Keratinocyte (primary cell): ENCODE data around the gene GALR3.

Experiments used
- CTCF ChIP-seq, 3 experiments: IDR thresholded peaks in 1 of 3; conservative IDR thresholded peaks in 1 of 3; optimal IDR thresholded peaks in 1 of 3; 2 replicates in 2 of 3; 3 replicates in 1 of 3; pipeline versions ENCODE3 to v1.5.1; 2011; ENCODE audit warnings: low read length in 3 of 3, mild to moderate bottlenecking in 3 of 3, moderate library complexity in 2 of 3, control low read depth in 1 of 3, inconsistent platforms in 1 of 3; ENCODE audit not compliant: insufficient read depth in 2 of 3; ENCODE audit errors: extremely low read depth in 1 of 3
- EZH2 ChIP-seq: IDR thresholded peaks from one replicate; pipeline ENCODE4 v1.6.1; 2012; ENCODE audit warnings: inconsistent platforms, mild to moderate bottlenecking, low read length, moderate library complexity

- TF ChIP-seq CTCF (optimal IDR thresholded peaks at IDR 0.05 in 1 of 3, IDR thresholded peaks at IDR 0.05 in 1 of 3, conservative IDR thresholded peaks at IDR 0.05 in 1 of 3; ENCODE audit: extremely low read depth in 1 of 3, insufficient read depth in 2 of 3, low read length in 3 of 3) (no peak), EZH2 (no peak)
Measured at GRCh38 chr22:37855462-37855861, 32.3 kb downstream of the GALR3 start.
